HepG2 (cell line): ENCODE measurements around the gene TNFAIP8L1.

ENCODE experiments used
- GABPA ChIP-seq, 2 experiments: IDR thresholded peaks; 2 replicates each; pipeline ENCODE4 v1.6.1; 2011 to 2016; ENCODE audit warnings: low read depth in 2 of 2, low read length in 1 of 2, missing biosample characterization in 1 of 2, missing genetic modification characterization in 1 of 2
- NFKB2 ChIP-seq: sonication (generic); formaldehyde crosslinking; IDR thresholded peaks from 2 replicates; pipeline ENCODE4 v1.4.0; 2020; ENCODE audit warnings: missing genetic modification reagents, borderline replicate concordance
- POLR2AphosphoS2 ChIP-seq: IDR thresholded peaks from 2 replicates; pipeline ENCODE4 v1.6.1; 2011; ENCODE audit warnings: low read depth, low read length, improper control_type of control experiment
- POLR2AphosphoS5 ChIP-seq: IDR thresholded peaks from 2 replicates; pipeline ENCODE4 v1.6.1; 2012; ENCODE audit warnings: low read depth, low read length
- SMC3 ChIP-seq: IDR thresholded peaks from 2 replicates; pipeline ENCODE4 v1.6.1; 2011; ENCODE audit warnings: low read length, improper control_type of control experiment
- SRF ChIP-seq: IDR thresholded peaks from 2 replicates; pipeline ENCODE4 v1.6.1; 2011; ENCODE audit warnings: mild to moderate bottlenecking, low read depth, low read length, moderate library complexity
- ZNF713 ChIP-seq: sonication (generic); formaldehyde crosslinking; IDR thresholded peaks from 2 replicates; pipeline ENCODE4 v1.4.0; 2020; ENCODE audit warnings: mild to moderate bottlenecking, missing genetic modification reagents
- ZNF878 ChIP-seq: sonication (generic); formaldehyde crosslinking; IDR thresholded peaks from 2 replicates; pipeline ENCODE4 v1.8.1; 2023; ENCODE audit warnings: mild to moderate bottlenecking, missing genetic modification reagents, moderate library complexity

DNA sequence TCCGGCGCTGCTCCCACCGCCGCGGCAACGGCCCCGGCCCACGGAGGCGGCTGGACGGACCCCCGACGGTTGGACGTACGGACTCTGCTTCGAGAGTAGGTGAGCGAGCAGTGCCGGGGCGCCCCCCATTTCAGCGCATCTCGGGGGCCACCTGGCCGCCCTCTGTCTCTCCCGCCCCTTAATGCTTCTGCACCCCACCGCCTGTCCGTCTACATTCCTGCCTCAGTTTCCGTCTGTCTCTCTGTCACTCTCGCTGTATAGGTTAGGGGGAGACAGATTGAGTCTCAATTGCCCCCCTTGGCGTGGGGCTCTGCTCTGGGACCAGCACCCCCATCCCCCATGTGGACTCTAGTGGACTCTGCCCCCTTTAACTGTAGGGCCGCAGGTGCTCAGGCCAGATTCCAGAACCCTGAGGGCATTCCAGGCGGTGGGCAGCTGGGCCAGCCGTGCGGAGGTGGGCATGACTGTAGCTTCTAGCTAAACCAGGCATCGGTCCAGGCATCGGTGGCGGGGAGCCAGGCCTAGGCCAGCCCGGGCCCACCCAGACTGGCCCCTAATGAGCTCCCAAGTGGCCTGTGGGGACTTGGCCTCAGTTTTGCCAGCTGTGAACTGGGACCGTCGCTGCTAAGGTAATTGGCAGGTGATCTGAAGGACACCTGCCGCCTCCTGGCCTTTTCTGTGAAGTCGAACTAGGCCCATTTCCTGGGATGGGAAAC is 373 bp downstream of the TNFAIP8L1 start:
- TF ChIP-seq NFKB2 (peak; percentile 30; the same call in 1 of the 2 replicates), POLR2AphosphoS2 (no peak), GABPA (IDR thresholded peaks at IDR 0.05; ENCODE audit: low read depth, low read length) (no peak), GABPA (CRISPR knock-in tag; IDR thresholded peaks at IDR 0.05; ENCODE audit: low read depth) (no peak), ZNF878 (CRISPR knock-in tag) (no peak), ZNF713 (CRISPR knock-in tag) (no peak), SRF (no peak), SMC3 (no peak), POLR2AphosphoS5 (no peak)
